Suprapubic skin (tissue), 4 donors: ENCODE results near the gene CA7. TPM values are rescaled to one million over a fixed set of nuclear protein-coding genes. Genes with fewer than 3 reads are reported as not detected.

Experiments
- DNase-seq, 2 donors: peaks; one replicate each; pipeline ENCODE4 v3.0.0-alpha.2; 2019; ENCODE audit warnings: low spot score in 2 of 2
- H3K27ac ChIP-seq: fragments of 200-600 bp; sonication (generic); one replicate; pipeline ENCODE4 v1.5.1; 2019
- H3K27me3 ChIP-seq: fragments of 200-600 bp; sonication (generic); one replicate; pipeline ENCODE4 v1.5.1; 2019
- H3K36me3 ChIP-seq: fragments of 200-600 bp; sonication (generic); one replicate; pipeline ENCODE4 v1.5.1; 2019
- H3K4me1 ChIP-seq: fragments of 200-600 bp; sonication (generic); one replicate; pipeline ENCODE4 v1.5.1; 2019
- H3K4me3 ChIP-seq: fragments of 200-600 bp; sonication (generic); one replicate; pipeline ENCODE4 v1.5.1; 2019; ENCODE audit warnings: mild to moderate bottlenecking
- H3K9me3 ChIP-seq: fragments of 200-600 bp; sonication (generic); one replicate; pipeline ENCODE4 v1.5.1; 2019
- EP300 ChIP-seq: sonication (generic); formaldehyde crosslinking; IDR thresholded peaks from one replicate; pipeline ENCODE4 v1.6.1; 2017; ENCODE audit warnings: antibody characterized with exemption
- POLR2A ChIP-seq, 2 donors: fragments of 450-650 bp; IDR thresholded peaks; one replicate each; pipeline ENCODE4 v1.6.1; 2017; ENCODE audit warnings: antibody characterized with exemption in 2 of 2, mild to moderate bottlenecking in 2 of 2, moderate library complexity in 2 of 2
- POLR2AphosphoS5 ChIP-seq, 3 donors: sonication (generic); formaldehyde crosslinking; IDR thresholded peaks; one replicate each; pipeline ENCODE4 v1.6.1; 2017; ENCODE audit warnings: antibody characterized with exemption in 3 of 3
- WGBS: methylation state at CpG from one replicate; pipeline ENCODE4 v1.1.5; 2018; 5-methylcytosine and 5-hydroxymethylcytosine counted together
- total RNA-seq, 4 donors: library from RNA; depleted of rRNA; stranded (reverse); fragments of >200 nt; gene quantifications; one replicate each; pipeline ENCODE4 v1.1.0, GENCODE V29; 2016
- TF ChIP-seq, protein P1 (sequence below), 2 donors: fragments of 200-600 bp in 1 of 2; fragments of 450-650 bp in 1 of 2; sonication (generic) in 1 of 2; IDR thresholded peaks; one replicate each; pipeline ENCODE4 v1.5.1; 2016 to 2019; ENCODE audit warnings: antibody characterized with exemption in 2 of 2, mild to moderate bottlenecking in 1 of 2, moderate library complexity in 1 of 2

CA7 gene
- total RNA-seq, 4 donors from 2014 or later = not detected

DNA sequence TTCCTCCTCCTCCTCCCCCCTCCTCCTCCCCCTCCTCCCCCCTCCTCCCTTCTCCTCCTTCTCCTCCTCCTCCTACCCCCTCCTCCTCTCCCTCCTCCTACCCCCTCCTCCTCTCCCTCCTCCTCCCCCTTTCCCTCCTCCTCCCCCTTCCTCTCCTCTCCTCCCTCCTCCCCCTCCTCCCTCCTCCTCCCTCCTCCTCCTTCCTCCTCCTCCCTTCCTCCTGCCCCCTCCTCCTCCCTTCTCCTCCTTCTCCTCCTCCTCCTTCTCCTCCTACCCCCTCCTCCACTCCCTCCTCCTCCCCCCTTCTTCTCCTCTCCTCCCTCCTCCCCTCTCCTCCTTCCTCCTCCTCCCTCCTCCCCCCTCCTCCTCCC, 29.5 kb downstream of the CA7 start:
- Histone ChIP-seq H3K4me3 (no peak overlapping the region), H3K27ac (no peak overlapping the region), H3K27me3 (no peaks in the 10 kb centered on the region), H3K9me3 (no peaks in the 10 kb centered on the region), H3K4me1 (peaks cover 10% of the 10 kb centered on the region), H3K36me3 (no peaks in the 10 kb centered on the region)
- no peak for TF ChIP-seq POLR2A (IDR thresholded peaks at IDR 0.05)
- no peak for TF ChIP-seq EP300
- TF ChIP-seq, protein P1, sequence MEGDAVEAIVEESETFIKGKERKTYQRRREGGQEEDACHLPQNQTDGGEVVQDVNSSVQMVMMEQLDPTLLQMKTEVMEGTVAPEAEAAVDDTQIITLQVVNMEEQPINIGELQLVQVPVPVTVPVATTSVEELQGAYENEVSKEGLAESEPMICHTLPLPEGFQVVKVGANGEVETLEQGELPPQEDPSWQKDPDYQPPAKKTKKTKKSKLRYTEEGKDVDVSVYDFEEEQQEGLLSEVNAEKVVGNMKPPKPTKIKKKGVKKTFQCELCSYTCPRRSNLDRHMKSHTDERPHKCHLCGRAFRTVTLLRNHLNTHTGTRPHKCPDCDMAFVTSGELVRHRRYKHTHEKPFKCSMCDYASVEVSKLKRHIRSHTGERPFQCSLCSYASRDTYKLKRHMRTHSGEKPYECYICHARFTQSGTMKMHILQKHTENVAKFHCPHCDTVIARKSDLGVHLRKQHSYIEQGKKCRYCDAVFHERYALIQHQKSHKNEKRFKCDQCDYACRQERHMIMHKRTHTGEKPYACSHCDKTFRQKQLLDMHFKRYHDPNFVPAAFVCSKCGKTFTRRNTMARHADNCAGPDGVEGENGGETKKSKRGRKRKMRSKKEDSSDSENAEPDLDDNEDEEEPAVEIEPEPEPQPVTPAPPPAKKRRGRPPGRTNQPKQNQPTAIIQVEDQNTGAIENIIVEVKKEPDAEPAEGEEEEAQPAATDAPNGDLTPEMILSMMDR (IDR thresholded peaks at IDR 0.05) = no peak
- no peak for TF ChIP-seq POLR2AphosphoS5 (IDR thresholded peaks at IDR 0.05)
- DNase-seq = no peak

DNA sequence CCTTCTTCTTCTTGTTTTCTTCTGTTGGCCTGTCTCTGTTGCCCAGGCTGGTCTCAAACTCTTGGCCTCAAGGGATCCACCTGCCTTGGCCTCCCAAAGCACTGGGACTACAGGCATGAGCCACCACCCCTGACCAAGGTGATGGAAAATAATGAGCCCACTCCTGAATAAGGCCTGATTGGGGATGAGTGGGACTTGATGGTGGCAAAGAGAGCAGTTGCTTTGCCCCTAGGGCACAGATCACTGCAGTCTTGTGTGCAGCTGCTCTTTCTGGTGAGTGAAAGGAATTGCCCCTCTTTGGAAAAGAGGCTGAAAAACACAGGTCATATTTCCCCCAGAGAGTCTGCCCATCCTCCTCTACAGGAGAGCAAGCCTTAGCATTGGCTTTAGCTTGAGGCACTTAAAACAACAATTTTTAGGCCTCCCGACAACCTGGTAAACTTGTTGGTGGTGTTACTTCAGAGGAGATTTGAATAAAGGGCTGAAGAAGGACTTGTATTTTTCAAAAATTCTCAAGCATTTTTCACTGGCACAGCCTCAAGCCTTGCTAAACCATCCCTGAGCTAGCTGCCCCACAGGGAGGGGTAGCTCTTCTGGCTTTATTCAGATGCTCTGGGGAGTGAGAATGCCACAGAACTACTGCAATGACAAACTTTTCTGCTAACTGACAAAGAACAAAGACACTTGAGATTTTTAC, 30.0 kb downstream of the CA7 start:
- Histone ChIP-seq H3K4me3 (no peak overlapping the region), H3K27me3 (no peaks in the 10 kb centered on the region), H3K36me3 (no peaks in the 10 kb centered on the region), H3K9me3 (no peaks in the 10 kb centered on the region), H3K4me1 (peaks cover 10% of the 10 kb centered on the region), H3K27ac (no peak overlapping the region)
- TF ChIP-seq EP300 = no peak
- TF ChIP-seq, protein P1 (IDR thresholded peaks at IDR 0.05) = no peak
- TF ChIP-seq POLR2AphosphoS5 (IDR thresholded peaks at IDR 0.05) = no peak
- TF ChIP-seq POLR2A (IDR thresholded peaks at IDR 0.05) = no peak
- DNase-seq = no peak
- WGBS = 62% methylated on average over 1 of the region's 1 CpG

DNA sequence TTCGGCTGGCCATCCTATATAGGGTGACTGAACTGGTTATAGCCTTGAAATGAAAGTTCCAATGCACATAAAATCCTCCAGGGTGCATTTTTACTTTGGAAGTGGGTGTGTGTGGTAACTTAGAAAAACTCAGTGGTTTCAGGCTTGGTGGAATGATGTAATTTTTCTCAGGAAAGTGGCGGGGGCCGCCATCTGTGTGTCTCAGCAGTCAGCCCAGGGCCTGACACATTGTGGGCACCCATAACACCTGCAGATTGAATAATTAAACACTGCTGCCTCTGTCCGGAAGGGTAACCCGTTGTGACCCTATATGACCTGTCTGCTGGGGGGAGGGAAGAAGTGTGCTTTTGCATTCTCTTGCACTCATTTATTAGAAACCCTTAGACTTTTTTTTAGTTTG, 33.9 kb downstream of the CA7 start:
- H3K9me3 ChIP-seq = no peaks in the 10 kb centered on the region
- H3K36me3 ChIP-seq = no peaks in the 10 kb centered on the region
- DNase-seq = no peak
- peaks cover 25% of the 10 kb centered on the region for H3K4me1 ChIP-seq
- 67% methylated on average over 5 of the region's 5 CpGs for WGBS
- H3K4me3 ChIP-seq = no peak overlapping the region
- no peak overlapping the region for H3K27ac ChIP-seq
- H3K27me3 ChIP-seq = no peaks in the 10 kb centered on the region
- TF ChIP-seq POLR2AphosphoS5 (IDR thresholded peaks at IDR 0.05) (no peak), EP300 (no peak), POLR2A (IDR thresholded peaks at IDR 0.05) (no peak)
- TF ChIP-seq, protein P1 (IDR thresholded peaks at IDR 0.05) = no peak

DNA sequence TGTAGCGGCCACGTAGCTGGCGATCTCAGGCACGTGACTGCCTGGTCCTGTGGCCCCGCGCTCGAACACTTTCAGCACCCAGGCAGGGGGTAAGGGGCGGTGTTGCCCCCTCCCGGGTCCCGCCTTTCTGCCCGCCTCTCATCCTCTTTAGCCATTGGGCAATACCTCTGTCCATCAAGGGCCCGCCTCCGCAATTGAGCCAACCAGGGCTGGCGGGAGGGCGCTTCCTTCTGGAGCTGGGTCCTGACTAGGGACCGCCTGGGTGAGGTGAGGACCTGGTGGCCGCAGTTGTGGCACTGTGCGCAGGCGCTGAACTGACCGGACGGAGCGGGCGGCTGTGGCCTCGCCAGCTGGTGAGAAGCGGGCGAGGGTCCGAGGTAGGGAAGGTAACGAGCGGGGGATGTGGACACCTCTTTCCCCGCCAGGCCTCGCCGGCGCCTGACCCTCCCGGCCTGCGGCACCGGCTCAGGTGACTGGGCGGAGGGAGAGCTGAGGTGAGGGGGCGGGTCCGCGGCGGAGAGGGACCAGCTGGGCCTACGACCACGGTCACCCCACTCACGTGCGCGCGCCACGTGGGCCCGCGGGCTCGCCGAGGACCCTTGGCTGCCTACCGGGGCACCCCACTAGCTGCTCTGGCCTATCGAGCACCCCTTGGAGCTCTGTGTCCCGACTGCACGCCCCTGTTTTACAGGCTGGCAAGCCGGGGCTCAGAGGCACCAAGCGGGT, 36.2 kb downstream of the CA7 start, which contains the start of gene PDP2:
Gene PDP2, plus strand, starts transcription at position 228 of the 726 bp plus-strand sequence. CDS start 3,770 bp downstream, outside the sequence.
- WGBS = 0% methylated on average over 17 of the region's 58 CpGs
- peak in 1 of 3 donors; percentile 28 for TF ChIP-seq POLR2AphosphoS5 (IDR thresholded peaks at IDR 0.05)
- no peak for TF ChIP-seq POLR2A (IDR thresholded peaks at IDR 0.05)
- Histone ChIP-seq H3K27me3 (no peaks in the 10 kb centered on the region), H3K27ac (peak within 1 kb of the TSS; percentile 5), H3K9me3 (no peaks in the 10 kb centered on the region), H3K36me3 (peaks cover 15% of the 10 kb centered on the region), H3K4me3 (peak within 1 kb of the TSS; percentile 71), H3K4me1 (peaks cover 21% of the 10 kb centered on the region)
- peak; percentile 97 to 98 for DNase-seq

DNA sequence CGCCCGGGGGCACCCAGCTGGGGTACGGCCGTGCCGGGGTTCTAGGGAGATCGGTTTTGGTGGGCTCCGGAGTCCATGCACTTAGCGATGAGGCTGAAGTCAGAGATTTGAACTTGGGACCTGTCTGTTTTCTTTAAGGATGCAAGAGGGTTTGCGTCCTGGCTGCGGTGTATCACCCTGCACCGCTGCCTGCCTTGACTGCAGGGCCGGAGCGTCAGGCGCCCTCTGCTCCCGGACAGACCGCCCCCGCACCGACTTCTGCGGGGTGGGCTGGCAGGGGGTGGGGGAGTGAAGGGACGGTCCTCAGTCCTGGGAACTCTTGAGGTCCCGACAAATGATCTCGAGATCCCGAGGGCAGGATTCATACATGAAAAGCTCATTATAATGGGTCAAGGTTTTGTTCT, 36.8 kb downstream of the CA7 start:
- TF ChIP-seq, protein P1 (IDR thresholded peaks at IDR 0.05) = no peak
- TF ChIP-seq POLR2AphosphoS5 (IDR thresholded peaks at IDR 0.05) = no peak
- no peak for TF ChIP-seq POLR2A (IDR thresholded peaks at IDR 0.05)
- no peak for TF ChIP-seq EP300
- Histone ChIP-seq H3K36me3 (peaks cover 20% of the 10 kb centered on the region), H3K9me3 (no peaks in the 10 kb centered on the region), H3K27ac (peak overlapping the region; percentile 5), H3K4me1 (peaks cover 21% of the 10 kb centered on the region), H3K4me3 (peak overlapping the region; percentile 71), H3K27me3 (no peaks in the 10 kb centered on the region)
- no peak for DNase-seq
- WGBS = 3% methylated on average over 12 of the region's 23 CpGs
